Rectal smooth muscle tissue (tissue), 1 donor: ENCODE results near the gene RRP36.

Source experiments
- H3K27ac ChIP-seq: one replicate; pipeline ENCODE4 v1.7.0; 2013; ENCODE audit warnings: low read depth, low read length, inconsistent platforms
- H3K27me3 ChIP-seq: one replicate; pipeline ENCODE4 v1.7.0; 2013; ENCODE audit warnings: low read length; ENCODE audit not compliant: control insufficient read depth, insufficient read depth
- H3K36me3 ChIP-seq: one replicate; pipeline ENCODE4 v1.7.0; 2013; ENCODE audit warnings: low read length; ENCODE audit not compliant: control insufficient read depth, insufficient read depth
- H3K4me1 ChIP-seq: one replicate; pipeline ENCODE4 v1.7.0; 2013; ENCODE audit warnings: low read length; ENCODE audit not compliant: control insufficient read depth, insufficient read depth
- H3K4me3 ChIP-seq: one replicate; pipeline ENCODE4 v1.7.0; 2013; ENCODE audit warnings: low read length
- H3K9ac ChIP-seq: one replicate; pipeline ENCODE4 v1.7.0; 2013; ENCODE audit warnings: low read length

The RRP36 gene

GRCh38 chr6:43050981-43051380, 29.6 kb downstream of the RRP36 start:
- Histone ChIP-seq H3K27me3 (no peaks in the 10 kb centered on the region), H3K9ac (no peak overlapping the region), H3K4me3 (no peak overlapping the region), H3K4me1 (peaks cover 6% of the 10 kb centered on the region), H3K27ac (no peak overlapping the region), H3K36me3 (peaks cover 14% of the 10 kb centered on the region)

GRCh38 chr6:43052225-43052841, 30.9 kb downstream of the RRP36 start:
- H3K36me3 ChIP-seq, result peaks cover 17% of the 10 kb centered on the region
- peak overlapping the region; percentile 83 for H3K27ac ChIP-seq
- H3K9ac ChIP-seq, result no peak overlapping the region
- H3K4me3 ChIP-seq, result peak overlapping the region; percentile 90
- H3K4me1 ChIP-seq, result peaks cover 6% of the 10 kb centered on the region
- no peaks in the 10 kb centered on the region for H3K27me3 ChIP-seq

- H3K4me3 ChIP-seq, result peak overlapping the region; percentile 90
- H3K36me3 ChIP-seq, result peaks cover 17% of the 10 kb centered on the region
- peak overlapping the region; percentile 96 for H3K9ac ChIP-seq
- H3K4me1 ChIP-seq, result peaks cover 6% of the 10 kb centered on the region
- H3K27me3 ChIP-seq, result no peaks in the 10 kb centered on the region
- H3K27ac ChIP-seq, result peak overlapping the region; percentile 83
Observed at GRCh38 chr6:43052842-43053544, 31.6 kb downstream of the RRP36 start.

- Histone ChIP-seq H3K36me3 (peaks cover 17% of the 10 kb centered on the region), H3K9ac (peak within 1 kb of the TSS; percentile 96), H3K4me3 (peak within 1 kb of the TSS; percentile 90), H3K27me3 (no peaks in the 10 kb centered on the region), H3K4me1 (peaks cover 10% of the 10 kb centered on the region), H3K27ac (peak within 1 kb of the TSS; percentile 83)
Observed at GRCh38 chr6:43053545-43054205, 32.3 kb downstream of the RRP36 start, which contains the start of gene CUL7. Gene CUL7 (minus strand): TSS chr6:43053851. CDS start chr6:43052788, 1,063 bp downstream.

GRCh38 chr6:43054206-43054943, 33.0 kb downstream of the RRP36 start:
- H3K27ac ChIP-seq, result peak overlapping the region; percentile 83

GRCh38 chr6:43055966-43056365, 34.5 kb downstream of the RRP36 start:
- Histone ChIP-seq H3K36me3 (peaks cover 10% of the 10 kb centered on the region), H3K27me3 (no peaks in the 10 kb centered on the region), H3K9ac (no peak overlapping the region), H3K27ac (no peak overlapping the region), H3K4me3 (no peak overlapping the region), H3K4me1 (peaks cover 16% of the 10 kb centered on the region)

More at GRCh38 chr6:43054206-43054943, 33.0 kb downstream of the RRP36 start:
- Histone ChIP-seq H3K27me3 (no peaks in the 10 kb centered on the region), H3K36me3 (peaks cover 16% of the 10 kb centered on the region), H3K9ac (peak overlapping the region; percentile 43), H3K4me3 (peak overlapping the region; percentile 90), H3K4me1 (peaks cover 12% of the 10 kb centered on the region)

- H3K4me3 ChIP-seq, result peak overlapping the region; percentile 92
- no peak overlapping the region for H3K27ac ChIP-seq
- H3K4me1 ChIP-seq, result peaks cover 13% of the 10 kb centered on the region
- H3K27me3 ChIP-seq, result no peaks in the 10 kb centered on the region
- H3K9ac ChIP-seq, result peak overlapping the region; percentile 50
- H3K36me3 ChIP-seq, result peaks cover 14% of the 10 kb centered on the region
Observed at GRCh38 chr6:43058531-43058930, 37.1 kb downstream of the RRP36 start.

- H3K4me1 ChIP-seq, result peaks cover 10% of the 10 kb centered on the region
- H3K4me3 ChIP-seq, result peak within 1 kb of the TSS; percentile 92
- peaks cover 20% of the 10 kb centered on the region for H3K36me3 ChIP-seq
- H3K27ac ChIP-seq, result peak within 1 kb of the TSS; percentile 91
- peak within 1 kb of the TSS; percentile 63 for H3K9ac ChIP-seq
- H3K27me3 ChIP-seq, result no peaks in the 10 kb centered on the region
Observed at GRCh38 chr6:43059168-43060033, 38.0 kb downstream of the RRP36 start, which contains the start of the genes KLC4 and MRPL2. Gene KLC4 (plus strand): TSS chr6:43059631. CDS start chr6:43061336, 1,705 bp downstream. Gene MRPL2 (minus strand): TSS chr6:43059434. CDS start chr6:43059381, 53 bp downstream.

- H3K27ac ChIP-seq, result peak overlapping the region; percentile 91
- H3K36me3 ChIP-seq, result peaks cover 22% of the 10 kb centered on the region
- H3K4me1 ChIP-seq, result peaks cover 10% of the 10 kb centered on the region
- H3K9ac ChIP-seq, result peak overlapping the region; percentile 63
- peak overlapping the region; percentile 82 for H3K4me3 ChIP-seq
- no peaks in the 10 kb centered on the region for H3K27me3 ChIP-seq
Observed at GRCh38 chr6:43060034-43060754, 38.8 kb downstream of the RRP36 start.

GRCh38 chr6:43060755-43061633, 39.6 kb downstream of the RRP36 start:
- no peak overlapping the region for H3K27ac ChIP-seq
- peaks cover 24% of the 10 kb centered on the region for H3K36me3 ChIP-seq
- no peak overlapping the region for H3K9ac ChIP-seq
- peak overlapping the region; percentile 82 for H3K4me3 ChIP-seq
- H3K4me1 ChIP-seq, result peaks cover 10% of the 10 kb centered on the region
- no peaks in the 10 kb centered on the region for H3K27me3 ChIP-seq
